Measurements from ENCODE around the gene GMDS.

The GMDS gene

DNA sequence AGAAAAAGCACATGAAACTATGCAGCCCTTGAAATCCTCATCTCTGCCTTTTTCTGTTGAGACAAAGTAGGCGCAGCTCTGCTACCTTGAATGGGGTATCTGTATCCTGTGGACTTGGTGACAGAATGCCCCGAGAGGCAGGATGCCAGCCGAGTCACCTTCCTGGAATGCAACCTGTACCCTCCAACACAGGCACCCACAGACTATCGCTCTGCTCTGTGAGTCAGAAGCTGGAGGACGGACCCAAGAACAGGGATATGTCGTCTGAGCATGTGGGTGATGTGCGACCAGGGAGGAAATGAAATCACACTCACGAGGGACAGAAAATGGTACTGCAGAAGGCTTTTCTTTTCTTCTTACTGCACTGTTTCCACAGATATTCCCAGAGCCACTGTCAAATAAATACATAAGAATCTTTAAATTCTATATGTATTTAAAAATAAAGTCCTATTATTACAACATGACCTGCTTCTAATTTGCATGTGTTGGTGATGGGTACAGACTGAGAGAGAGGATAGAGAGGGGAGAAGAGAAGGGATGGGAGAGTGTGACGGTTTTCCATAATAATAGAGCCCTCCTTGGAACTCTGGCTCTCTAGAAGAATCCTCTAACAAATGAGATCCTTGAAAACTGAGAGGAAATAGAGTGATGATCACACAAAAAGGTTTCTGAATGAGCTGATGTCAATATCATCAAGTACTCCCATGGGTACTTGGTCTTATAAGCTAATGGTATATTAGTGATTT is 327.6 kb downstream of the GMDS start:
- DNase-seq: no peak

DNA sequence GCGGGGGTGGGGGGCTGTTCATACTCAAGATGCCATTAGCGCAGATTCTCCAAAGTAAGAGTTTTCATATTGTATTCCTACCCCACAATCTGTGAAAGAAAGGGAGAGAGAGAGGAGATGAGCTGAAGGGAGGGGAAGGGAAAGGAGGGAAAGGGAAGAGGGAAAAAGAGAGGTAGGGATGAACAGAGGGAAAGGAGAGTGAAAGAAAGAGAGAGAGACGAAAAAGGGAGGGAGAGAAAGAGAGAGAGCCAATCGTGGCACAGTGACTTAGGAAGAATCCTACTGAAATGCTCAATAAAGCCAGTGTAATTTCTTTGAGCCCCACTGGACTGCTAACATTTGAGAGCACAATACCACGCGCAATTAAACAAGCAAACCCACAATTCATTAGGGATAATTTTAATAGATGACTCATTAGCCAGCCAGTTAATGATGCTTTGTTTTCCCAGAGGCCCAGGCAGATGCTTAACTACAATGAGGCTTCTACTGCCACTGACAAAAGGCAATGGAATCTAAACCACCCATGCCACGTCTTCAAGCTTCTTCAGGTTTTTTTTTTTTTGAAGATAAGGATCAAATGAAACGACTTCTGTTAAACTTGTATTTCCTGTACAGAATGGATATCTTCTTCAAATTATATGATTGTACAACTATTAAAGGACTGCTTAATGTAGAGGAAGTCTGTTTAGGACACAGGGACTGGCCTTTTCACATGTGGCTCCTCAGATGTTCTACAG is 328.9 kb downstream of the GMDS start:
- DNase-seq: peak in 1 of 3 experiments; percentile 11

DNA sequence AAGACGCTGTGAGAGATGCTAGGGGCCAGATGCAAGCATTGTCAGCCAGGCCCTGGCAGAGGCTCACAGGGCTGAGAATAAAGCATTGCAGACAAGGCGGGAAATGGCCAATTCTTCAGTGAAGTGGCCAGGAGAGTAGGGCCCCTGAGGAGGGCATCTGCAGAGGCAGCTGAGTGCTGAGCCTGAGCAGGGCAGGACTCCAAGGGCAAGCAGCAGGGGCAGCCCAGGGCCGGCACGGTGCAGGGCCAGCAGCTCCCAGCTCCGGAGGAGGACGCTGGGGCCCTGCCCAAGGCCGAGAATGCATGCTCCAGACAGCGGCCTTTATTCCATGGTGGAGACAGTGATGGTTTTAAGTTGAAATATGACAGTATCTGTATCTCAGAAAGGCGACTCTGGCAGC is 330.2 kb downstream of the GMDS start:
- no peak for DNase-seq

DNA sequence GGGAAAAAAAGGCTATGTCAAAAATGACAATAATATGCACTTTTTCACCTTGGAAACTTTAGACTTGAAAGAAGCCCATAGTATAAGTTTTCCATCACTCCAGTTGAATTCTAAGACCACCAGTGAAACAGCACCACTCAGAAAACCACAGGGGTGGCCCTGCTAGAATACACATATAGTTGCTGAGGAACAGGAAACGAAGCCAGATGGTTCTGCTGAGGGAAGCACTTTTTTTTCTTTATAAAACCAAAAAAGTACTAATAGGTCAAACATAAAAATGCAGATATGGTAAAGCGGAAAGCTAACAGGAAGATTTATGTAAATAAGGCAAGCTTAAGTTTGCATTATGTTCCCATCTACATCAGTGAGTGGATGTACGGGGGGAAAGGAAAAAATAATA is 331.8 kb downstream of the GMDS start:
- no peak for DNase-seq

DNA sequence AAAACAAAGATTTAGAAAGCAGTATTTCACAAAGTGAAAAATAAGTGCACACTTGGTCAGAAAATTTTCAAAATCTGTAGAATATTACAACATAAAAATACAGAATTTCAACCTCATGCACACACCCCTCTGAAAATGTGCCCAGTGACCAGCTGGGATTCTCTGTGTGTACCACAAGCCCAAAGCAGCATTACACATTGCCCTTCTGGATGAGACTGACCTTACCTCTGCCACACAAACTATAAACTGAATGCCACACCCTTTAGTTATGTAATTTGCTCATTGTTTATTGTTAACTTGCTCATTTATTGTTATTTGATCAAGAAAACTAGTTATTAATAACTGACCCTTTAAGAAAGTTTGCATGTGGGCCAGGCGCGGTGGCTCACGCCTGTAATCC is 332.7 kb downstream of the GMDS start:
- no peak for DNase-seq

DNA sequence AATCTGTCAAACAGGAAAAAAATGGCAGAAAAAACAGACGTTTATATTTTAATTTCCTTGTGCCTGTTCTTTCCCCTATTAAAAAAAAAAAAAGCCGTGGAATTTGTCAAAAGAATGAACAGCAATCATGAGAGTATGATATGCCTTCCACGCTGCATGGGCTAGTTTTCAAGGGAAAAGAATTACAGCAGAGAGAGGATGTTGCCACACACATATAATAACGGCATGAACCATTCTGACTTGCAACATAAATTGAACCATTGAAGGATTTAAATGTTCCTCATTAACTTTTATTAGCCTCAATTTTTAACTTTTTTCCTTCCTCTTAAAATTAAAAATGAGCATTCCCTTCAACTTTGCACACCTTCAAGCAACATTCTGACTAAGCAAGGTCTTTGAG is 333.9 kb downstream of the GMDS start:
- no peak for DNase-seq

DNA sequence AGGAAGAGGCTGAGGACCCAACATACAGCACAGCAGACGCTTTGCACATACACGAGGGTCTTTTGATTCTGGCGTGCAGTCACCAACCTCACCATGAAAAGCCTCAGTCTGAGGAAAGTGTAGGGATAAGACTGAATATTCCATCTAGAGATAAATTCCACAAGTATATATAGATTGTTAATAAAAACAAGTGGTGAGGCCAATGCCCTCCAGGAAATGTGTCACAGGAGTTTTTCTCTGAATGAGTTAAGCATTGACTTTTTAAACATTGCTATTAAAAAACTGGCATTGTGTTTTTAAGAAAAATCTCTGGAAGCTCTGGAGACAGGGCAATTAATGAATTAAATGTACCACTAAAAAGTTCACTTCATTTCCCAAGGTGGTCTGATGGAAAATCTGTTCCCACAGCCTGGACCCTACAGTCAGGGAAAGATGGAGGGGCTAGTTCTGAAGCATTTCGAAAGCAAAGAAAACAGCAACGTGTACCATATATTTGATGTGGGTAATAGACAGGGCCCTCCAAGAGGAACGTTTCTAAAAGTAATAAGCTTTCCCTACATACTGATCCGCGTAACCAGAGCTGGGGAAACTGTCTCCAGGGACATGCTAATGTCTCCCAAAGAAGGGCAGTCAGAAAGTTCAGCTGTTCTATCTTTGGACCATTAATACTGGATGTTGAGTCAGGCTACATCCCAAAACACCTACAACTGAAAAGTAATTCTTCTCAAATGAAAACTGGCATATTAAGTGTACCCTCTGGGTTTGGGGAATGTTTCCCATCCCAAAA is 334.6 kb downstream of the GMDS start:
- peak in 1 of 3 experiments; percentile 9 for DNase-seq

DNA sequence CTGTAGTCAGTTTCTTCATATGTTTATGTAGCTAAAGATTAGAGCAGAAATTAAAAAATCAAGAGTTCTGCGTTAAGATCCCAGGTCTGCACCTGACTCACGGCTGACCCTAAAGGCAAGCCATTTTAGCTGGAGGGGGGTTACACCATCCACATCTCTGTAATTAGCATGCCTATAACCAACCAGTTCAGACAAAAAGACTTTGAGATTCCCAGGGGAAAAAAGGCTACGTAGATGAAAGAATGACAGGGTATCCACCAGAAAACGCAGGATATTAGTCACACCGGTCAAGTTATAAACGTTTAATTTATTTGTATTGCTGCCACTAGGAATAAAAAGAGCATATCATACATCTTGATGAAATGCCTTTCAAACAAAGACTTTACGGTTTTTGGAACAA is 336.6 kb downstream of the GMDS start:
- DNase-seq: no peak

DNA sequence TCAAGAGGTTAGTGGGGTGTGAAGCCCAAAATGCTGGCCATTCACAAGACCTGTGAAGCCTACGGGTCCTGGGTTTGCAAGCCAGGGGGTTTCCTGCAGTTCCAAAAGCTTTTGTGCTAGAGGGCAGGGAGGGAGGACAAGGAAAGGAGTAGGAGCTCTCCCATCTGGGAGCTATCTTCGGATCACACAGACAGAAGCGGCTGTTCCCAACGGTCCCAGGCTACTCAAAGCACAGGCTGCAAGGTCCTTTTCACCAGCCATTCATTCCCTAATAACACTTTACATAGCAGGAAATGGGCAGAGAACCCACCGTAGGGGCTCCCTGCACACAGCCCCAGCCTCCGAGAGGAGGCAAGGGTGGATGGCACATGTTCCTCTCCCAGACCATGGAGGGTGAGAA is 338.8 kb downstream of the GMDS start:
- no peak for DNase-seq

DNA sequence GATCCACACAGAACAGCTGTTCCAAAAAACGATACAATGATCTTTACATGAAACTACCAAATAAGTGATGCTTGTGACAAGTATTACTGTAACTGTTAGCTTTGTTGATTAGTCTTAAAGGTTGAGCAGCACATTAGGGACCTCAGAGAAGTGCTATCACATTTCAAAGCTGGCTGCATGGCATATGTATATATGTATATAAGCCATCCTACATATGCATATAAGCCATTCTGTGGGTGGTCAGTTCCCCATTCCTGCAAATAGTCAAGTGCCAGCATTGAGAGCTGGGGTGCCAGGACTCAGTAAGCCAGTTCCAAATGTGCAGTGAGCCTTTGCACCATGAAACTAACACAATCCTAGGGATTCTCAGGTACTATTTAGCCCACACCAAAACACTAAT is 339.4 kb downstream of the GMDS start:
- DNase-seq: no peak

DNA sequence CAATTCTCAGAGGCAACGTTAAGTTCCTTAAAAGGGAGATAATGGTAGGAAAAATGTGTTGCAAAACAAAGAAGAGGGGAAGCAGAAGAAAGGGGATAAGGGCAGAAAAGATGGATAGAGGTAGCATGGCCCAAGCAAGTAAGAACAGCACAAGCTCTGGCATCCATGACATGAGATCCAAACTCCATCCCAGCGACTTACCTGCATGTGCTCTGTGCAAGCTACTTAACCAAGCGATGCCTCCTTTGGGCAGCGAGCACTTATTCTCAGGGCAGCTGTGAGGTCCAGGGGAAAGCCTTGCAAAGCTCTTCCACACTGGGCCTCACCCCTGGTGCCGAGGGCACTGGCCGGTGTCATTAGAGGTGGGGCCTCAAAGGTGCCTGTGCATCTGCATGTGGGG is 340.5 kb downstream of the GMDS start:
- no peak for DNase-seq

DNA sequence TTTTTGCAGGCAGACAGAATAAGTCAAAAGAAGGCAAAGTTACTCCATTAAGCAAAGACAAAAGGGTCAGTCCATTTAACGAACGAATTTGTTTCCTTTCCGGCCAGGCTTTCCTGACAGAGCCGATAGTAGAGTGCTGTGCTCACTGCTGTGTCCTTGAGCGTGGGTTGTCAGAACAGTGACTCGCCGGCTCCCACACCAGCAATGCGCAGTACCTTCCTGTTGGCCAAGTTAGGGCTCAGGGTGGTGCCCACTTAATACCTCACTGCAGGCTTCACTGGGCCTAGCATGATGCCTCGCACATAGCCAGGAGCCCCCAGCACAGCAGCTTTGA is 341.0 kb downstream of the GMDS start:
- DNase-seq: no peak

DNA sequence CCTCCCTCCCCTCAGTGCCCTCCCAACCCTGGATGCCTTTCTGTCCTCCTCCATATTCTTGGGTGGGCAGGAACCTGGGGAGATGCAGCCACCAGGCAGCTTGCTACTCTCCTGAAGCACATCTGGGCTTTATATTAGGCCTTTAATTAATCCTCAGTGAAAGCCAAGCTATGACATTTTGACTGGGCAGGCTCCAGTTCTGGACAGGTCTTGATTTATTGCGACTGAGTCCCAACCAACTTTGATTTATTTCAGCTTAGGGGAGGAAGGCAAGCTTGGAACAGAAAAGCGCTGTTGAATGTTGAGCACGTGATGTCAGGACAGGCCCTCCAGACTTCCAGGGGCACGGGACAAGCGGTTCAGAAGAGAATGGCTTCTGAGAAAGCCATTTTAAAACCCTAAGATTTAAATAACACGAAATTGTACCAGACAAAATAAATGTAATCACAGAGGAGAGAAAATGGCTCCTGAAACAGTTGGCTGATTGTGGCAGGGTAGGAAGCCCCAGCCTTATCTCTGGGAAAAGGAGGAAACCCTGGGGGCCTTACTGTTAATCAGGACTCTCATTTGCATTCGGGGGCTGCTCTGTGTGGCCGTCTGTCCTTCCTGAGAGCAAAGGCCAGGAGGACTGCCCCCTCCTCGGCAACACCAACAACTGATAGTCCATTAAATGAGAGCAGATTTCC is 341.5 kb downstream of the GMDS start:
- DNase-seq: peak in 1 of 3 experiments; percentile 2

DNA sequence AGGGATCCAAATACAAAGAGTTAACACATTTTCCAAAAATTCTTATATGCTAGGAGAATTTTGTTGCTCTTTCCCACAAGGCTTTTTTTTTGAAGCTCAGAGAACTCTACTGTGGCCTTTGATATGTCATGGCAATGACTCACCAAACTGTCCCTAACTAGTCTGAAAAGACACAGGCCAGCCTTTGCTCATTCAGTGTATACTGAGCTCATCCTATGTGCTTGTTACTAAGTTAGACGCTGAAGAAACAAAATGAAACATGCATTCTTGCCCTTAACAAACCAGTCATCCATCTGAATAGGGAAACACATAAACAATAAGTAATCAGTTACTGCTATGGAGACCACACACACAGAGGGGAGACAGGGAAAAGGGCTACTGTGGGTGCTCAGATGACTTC is 343.8 kb downstream of the GMDS start:
- no peak for DNase-seq

DNA sequence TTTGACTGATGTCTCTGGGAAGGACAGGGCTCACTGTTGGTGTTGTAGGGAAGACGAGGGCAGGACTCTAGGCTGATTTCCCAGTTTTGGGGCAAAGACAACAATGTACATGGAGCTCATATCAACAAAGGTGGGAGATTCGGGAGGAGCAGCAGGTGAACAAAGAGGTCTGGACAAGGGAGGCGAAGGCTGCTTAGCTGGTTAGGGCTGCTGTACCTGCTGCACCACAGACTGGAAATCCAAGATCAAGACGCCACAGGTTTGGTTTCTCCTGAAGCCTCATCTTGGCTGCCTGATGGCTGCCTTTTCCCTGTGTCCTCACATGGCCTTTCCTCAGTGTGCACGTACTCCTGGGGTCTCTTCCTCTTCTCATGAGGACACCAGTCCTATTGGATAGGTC is 348.5 kb downstream of the GMDS start:
- no peak for DNase-seq

DNA sequence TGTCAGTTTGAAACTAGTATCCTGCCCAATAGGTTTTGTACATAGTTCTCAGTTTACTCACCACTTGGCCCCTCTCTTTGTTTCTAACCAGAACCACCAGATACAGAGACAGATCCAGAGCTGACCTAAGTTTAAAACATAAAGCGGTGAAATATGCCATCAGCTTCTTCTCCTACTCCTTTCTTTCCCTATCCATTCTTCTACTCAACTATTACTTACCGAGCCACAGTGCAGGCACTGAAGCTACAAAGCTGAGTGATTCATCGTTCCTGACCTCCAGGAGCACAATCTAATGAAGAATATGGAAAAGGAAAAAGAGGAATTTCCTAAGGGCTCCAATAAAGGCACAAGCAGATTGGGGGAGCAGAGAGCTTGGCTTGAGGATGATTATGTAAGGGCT is 349.7 kb downstream of the GMDS start:
- DNase-seq: no peak

DNA sequence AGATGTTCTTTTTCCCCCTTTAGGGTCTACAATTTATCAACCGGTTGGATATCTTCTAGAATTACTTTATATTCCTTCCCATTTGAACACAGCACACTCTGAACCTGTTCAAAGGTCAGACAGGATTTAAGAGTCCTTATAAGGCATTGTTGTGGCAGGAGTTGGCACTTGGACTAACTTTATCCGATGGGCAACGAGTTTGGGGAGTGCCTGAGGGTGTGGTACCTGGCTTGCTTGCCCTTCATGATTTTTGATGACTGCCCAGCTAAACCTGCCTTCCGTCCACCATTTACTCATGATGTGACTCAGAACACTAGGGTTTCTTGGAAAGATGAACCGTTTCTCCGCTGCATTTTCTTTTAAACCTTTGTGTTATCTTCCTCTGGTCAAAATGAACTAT is 350.5 kb downstream of the GMDS start:
- no peak for DNase-seq

DNA sequence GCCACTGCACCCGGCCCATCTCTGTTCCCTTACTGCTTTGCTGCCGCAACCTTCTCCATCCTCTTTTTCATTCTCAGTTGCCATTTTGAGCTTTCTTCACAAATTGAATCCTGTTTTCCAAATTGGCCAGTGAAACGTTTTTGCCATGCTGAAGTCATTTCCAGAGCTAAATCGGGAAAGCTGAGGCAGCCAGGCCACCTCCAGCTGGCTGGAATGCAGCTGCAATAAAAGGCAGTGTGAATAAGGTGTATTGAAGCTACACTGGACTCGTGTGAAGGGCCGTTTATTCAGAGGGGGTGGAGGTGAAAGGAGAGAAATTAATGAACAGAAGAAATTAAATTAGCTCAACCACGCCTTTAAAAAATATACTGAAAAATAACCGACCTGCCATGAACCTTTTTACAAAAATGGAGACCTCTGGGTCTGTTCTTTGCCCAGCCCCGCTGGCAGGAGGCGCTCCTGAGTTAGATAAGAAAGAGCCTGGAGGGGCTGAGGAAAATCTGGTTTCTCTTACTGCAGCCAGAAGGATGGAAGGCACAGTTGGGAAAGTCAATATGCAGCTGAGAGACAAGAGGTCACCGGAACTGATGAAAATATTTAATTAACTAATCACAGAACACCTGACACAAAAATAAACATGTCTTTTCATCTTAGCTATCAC is 351.8 kb downstream of the GMDS start:
- DNase-seq: no peak

DNA sequence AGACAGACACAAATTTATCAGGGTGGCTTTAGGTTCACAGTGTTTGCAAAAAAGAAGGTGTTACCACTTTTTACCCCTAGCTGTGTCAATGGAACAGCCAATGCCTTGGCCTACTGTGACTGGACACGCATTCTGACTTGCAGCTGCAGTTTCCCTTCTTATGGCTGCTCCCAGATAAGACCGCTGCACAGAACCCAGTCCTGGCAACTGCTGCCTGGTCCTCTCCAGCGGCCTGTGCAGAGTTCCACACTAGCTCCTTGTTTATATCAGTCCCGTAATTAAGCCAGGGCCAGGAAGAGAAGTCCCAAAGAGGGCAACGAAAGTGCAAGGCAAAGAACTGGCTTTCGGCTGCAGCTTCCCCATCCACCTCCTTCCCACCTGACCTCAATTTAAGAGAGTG is 352.7 kb downstream of the GMDS start:
- DNase-seq: no peak

DNA sequence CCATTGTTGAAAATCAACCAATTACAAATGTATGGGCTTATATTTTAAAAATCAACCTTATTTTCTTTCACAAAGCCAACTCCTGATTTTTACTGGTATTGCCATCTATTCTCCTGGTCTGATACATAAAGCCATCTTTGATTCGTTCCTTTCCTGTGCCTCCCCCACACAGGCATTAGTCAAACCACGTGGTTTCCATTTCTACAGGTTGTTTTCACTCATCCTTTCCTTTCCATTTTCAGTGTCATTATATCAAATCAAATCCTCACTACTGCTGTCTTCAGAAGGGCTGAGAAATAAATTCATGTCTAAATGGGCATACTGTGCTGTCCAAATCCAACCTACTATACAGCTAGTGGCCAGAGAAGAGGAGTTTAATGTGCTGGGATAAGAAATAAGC is 354.4 kb downstream of the GMDS start:
- no peak for DNase-seq

DNA sequence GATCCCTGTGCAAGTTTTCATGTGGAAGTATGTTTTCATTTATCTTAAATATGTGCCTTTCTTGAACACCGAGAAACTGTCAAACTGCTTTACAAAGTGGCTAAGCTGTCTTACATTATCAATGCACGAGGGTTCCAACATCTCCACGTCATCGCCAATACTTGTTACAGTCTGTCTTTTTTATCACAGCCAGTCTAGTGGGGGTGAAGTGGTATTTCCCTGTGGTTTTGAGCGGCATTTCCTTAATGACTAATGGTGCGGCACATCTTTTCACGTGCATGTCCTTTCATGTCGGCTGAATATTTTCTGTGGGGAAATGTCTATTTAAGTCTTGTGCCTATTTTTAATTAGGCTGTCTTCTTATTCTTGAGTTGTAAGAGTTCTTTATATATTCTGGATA is 355.3 kb downstream of the GMDS start:
- no peak for DNase-seq

DNA sequence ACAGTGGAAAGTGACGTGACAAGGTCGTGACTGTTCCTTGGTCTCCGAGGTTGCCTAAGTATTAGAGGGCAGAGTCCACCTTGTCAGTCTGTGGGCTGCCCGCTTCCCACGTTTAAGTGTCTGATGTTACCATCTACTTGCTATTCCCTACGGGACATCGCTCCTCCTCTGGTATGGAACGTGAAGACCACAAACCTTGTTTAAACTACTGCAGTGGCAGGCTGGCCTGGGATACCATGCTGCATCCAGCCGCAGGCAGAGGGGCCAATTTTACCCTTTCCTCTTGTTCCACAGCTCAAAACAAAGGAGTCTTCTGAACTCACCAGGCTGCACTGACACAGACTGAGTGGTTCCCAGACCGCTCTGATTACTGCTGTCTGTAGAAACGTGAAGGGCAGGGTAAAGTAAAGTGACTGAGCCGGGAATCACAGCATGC is 359.8 kb downstream of the GMDS start:
- no peak for DNase-seq

DNA sequence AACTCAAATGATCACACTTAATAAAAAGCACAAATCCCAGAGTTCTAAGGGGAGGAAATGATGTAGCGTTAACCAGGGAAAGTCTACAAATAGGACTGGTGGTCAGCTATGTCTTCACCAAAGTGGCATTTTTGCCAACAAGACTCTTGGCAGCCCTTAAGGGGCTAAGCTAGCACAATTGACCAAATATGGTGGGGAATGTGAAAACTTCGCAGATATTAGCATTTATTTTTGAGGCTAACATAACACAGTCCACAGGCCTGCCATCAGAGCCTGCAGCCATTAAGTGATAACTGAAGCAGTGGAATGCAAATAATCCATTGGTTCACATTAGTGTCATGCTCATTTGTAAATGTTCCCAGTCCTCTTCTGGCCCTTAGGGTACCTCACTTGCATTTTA is 361.1 kb downstream of the GMDS start:
- DNase-seq: no peak

Data from NCI-H1417 (cell line).